ENCODE data around the gene MGARP.
"Not testable (repeated sequence)": the region's sequence is repeated elsewhere in the genome, so short reads cannot be mapped to it uniquely, and the experiment has no call there.

Gene MGARP

GRCh38 chr4:139295206-139295941, 15.3 kb upstream of the MGARP start:
- DNase-seq = peak; percentile 89

- no peak for DNase-seq
Observed at GRCh38 chr4:139286186-139286698, 6.2 kb upstream of the MGARP start.

- no peak for DNase-seq
Observed at GRCh38 chr4:139282721-139283075, 2.7 kb upstream of the MGARP start.

- no peak for DNase-seq
Observed at GRCh38 chr4:139282065-139282720, 2.2 kb upstream of the MGARP start.

- peak; percentile 15 for DNase-seq
Observed at GRCh38 chr4:139278912-139279759, 889 bp downstream of the MGARP start.

- no peak for DNase-seq
Observed at GRCh38 chr4:139278485-139278884, 1.5 kb downstream of the MGARP start.

GRCh38 chr4:139275281-139275735, 4.7 kb downstream of the MGARP start:
- DNase-seq = no peak

- no peak for DNase-seq
Observed at GRCh38 chr4:139274790-139275189, 5.2 kb downstream of the MGARP start.

- DNase-seq = no peak
Observed at GRCh38 chr4:139273835-139274234, 6.2 kb downstream of the MGARP start.

- DNase-seq = no peak
Observed at GRCh38 chr4:139267301-139267700, 12.7 kb downstream of the MGARP start.

GRCh38 chr4:139266583-139267257, 13.3 kb downstream of the MGARP start:
- peak; percentile 71 for DNase-seq

- no peak for DNase-seq
Observed at GRCh38 chr4:139266208-139266582, 13.8 kb downstream of the MGARP start.

GRCh38 chr4:139265654-139266053, 14.4 kb downstream of the MGARP start:
- no peak for DNase-seq

GRCh38 chr4:139256349-139256748, 23.7 kb downstream of the MGARP start:
- no peak for DNase-seq

GRCh38 chr4:139255581-139255980, 24.4 kb downstream of the MGARP start:
- not testable (repeated sequence) for DNase-seq

GRCh38 chr4:139253713-139254112, 26.3 kb downstream of the MGARP start:
- DNase-seq = peak; percentile 71

- DNase-seq = no peak
Observed at GRCh38 chr4:139253046-139253445, 27.0 kb downstream of the MGARP start.

- DNase-seq = no peak
Observed at GRCh38 chr4:139247700-139248238, 32.3 kb downstream of the MGARP start.

- peak; percentile 54 for DNase-seq
Observed at GRCh38 chr4:139247241-139247640, 32.8 kb downstream of the MGARP start.

GRCh38 chr4:139246166-139246565, 33.9 kb downstream of the MGARP start:
- DNase-seq = no peak

- peak; percentile 74 for DNase-seq
Observed at GRCh38 chr4:139245590-139245989, 34.4 kb downstream of the MGARP start.

Measured in fibroblast of skin of right quadriceps (primary cell).